ENCODE results near the gene ABCG4.
A peak's percentile ranks its signal among the peaks of the same experiment; 100 is the strongest.
"Not testable (repeated sequence)": the region's sequence is repeated elsewhere in the genome, so short reads cannot be mapped to it uniquely, and the experiment has no call there.

The ABCG4 gene

GRCh38 chr11:119149018-119149785, at the start of gene ABCG4:
Gene ABCG4 (plus strand): TSS chr11:119149052. CDS start chr11:119149966, 914 bp downstream.
- peak; percentile 66 for DNase-seq (ENCODE audit: low spot score)

GRCh38 chr11:119099711-119100110, 49.1 kb upstream of the ABCG4 start:
- no peak for DNase-seq (ENCODE audit: low spot score)

- no peak for DNase-seq (ENCODE audit: low spot score)
Observed at GRCh38 chr11:119100246-119100970, 48.4 kb upstream of the ABCG4 start.

GRCh38 chr11:119100994-119101758, 47.7 kb upstream of the ABCG4 start:
- no peak for DNase-seq (ENCODE audit: low spot score)

- peak; percentile 79 for DNase-seq (ENCODE audit: low spot score)
Observed at GRCh38 chr11:119101759-119102423, 47.0 kb upstream of the ABCG4 start, which contains the start of gene DPAGT1. Gene DPAGT1 (minus strand): TSS chr11:119101853. CDS start chr11:119101655, 198 bp downstream.

GRCh38 chr11:119103161-119103664, 45.6 kb upstream of the ABCG4 start:
- DNase-seq (ENCODE audit: low spot score) = not testable (repeated sequence)

- DNase-seq (ENCODE audit: low spot score) = no peak
Observed at GRCh38 chr11:119103793-119104192, 45.1 kb upstream of the ABCG4 start.

- peak; percentile 97 for DNase-seq (ENCODE audit: low spot score)
Observed at GRCh38 chr11:119106564-119107537, 42.0 kb upstream of the ABCG4 start, which contains the start of gene C2CD2L. Gene C2CD2L (plus strand): TSS chr11:119107344. CDS start chr11:119107742, 398 bp downstream.

- peak; percentile 57 for DNase-seq (ENCODE audit: low spot score)
Observed at GRCh38 chr11:119107538-119108145, 41.2 kb upstream of the ABCG4 start.

GRCh38 chr11:119108146-119108856, 40.6 kb upstream of the ABCG4 start:
- DNase-seq (ENCODE audit: low spot score) = peak; percentile 70

GRCh38 chr11:119108857-119109221, 40.0 kb upstream of the ABCG4 start:
- no peak for DNase-seq (ENCODE audit: low spot score)

GRCh38 chr11:119109843-119110242, 39.0 kb upstream of the ABCG4 start:
- DNase-seq (ENCODE audit: low spot score) = no peak

GRCh38 chr11:119110439-119110838, 38.4 kb upstream of the ABCG4 start:
- no peak for DNase-seq (ENCODE audit: low spot score)

GRCh38 chr11:119111361-119111925, 37.4 kb upstream of the ABCG4 start:
- DNase-seq (ENCODE audit: low spot score) = no peak

GRCh38 chr11:119112314-119113020, 36.4 kb upstream of the ABCG4 start:
- no peak for DNase-seq (ENCODE audit: low spot score)

- no peak for DNase-seq (ENCODE audit: low spot score)
Observed at GRCh38 chr11:119113716-119114115, 35.1 kb upstream of the ABCG4 start.

GRCh38 chr11:119114351-119114750, 34.5 kb upstream of the ABCG4 start:
- DNase-seq (ENCODE audit: low spot score) = no peak

All from iPS-NIHi11 (cell line).